GM21526 (cell line): ENCODE results near the gene CWC22.
A peak's percentile ranks its signal among the peaks of the same experiment; 100 is the strongest.
"Not testable (repeated sequence)": the region's sequence is repeated elsewhere in the genome, so short reads cannot be mapped to it uniquely, and the experiment has no call there.

Experiments
- ATAC-seq: cut with Tn5 transposase; IDR thresholded peaks from one replicate; pipeline ENCODE4 v1.9.1; 2021; ENCODE audit warnings: moderate library complexity; ENCODE audit not compliant: unreplicated experiment, low FRiP score

Gene CWC22

GRCh38 chr2:179954026-179954425 is 53.1 kb downstream of the CWC22 start:
- no peak for ATAC-seq

- ATAC-seq: no peak
These were observed 53.7 kb downstream of the CWC22 start for GRCh38 chr2:179953359-179953758.

- ATAC-seq: peak; percentile 49
These were observed 54.4 kb downstream of the CWC22 start for GRCh38 chr2:179952658-179953057.

- peak; percentile 88 for ATAC-seq
These were observed 55.4 kb downstream of the CWC22 start for GRCh38 chr2:179951680-179952079.

- no peak for ATAC-seq
These were observed 56.7 kb downstream of the CWC22 start for GRCh38 chr2:179950391-179950790.

- no peak for ATAC-seq
These were observed 57.7 kb downstream of the CWC22 start for GRCh38 chr2:179949438-179949837.

GRCh38 chr2:179948058-179948457 is 59.0 kb downstream of the CWC22 start:
- no peak for ATAC-seq

GRCh38 chr2:179946810-179947615 is 60.1 kb downstream of the CWC22 start:
- ATAC-seq: no peak

GRCh38 chr2:179946346-179946745 is 60.8 kb downstream of the CWC22 start:
- ATAC-seq: no peak

GRCh38 chr2:179939259-179939658 is 67.8 kb downstream of the CWC22 start:
- no peak for ATAC-seq

GRCh38 chr2:179938026-179938425 is 69.1 kb downstream of the CWC22 start:
- ATAC-seq: no peak

- ATAC-seq: no peak
These were observed 70.4 kb downstream of the CWC22 start for GRCh38 chr2:179936654-179937053.

GRCh38 chr2:179936141-179936540 is 71.0 kb downstream of the CWC22 start:
- no peak for ATAC-seq

GRCh38 chr2:179932786-179933185 is 74.3 kb downstream of the CWC22 start:
- no peak for ATAC-seq

- ATAC-seq: no peak
These were observed 75.6 kb downstream of the CWC22 start for GRCh38 chr2:179931502-179931901.

GRCh38 chr2:179929997-179930396 is 77.1 kb downstream of the CWC22 start:
- ATAC-seq: not testable (repeated sequence)

GRCh38 chr2:179927041-179927440 is 80.1 kb downstream of the CWC22 start:
- no peak for ATAC-seq

GRCh38 chr2:179925713-179926112 is 81.4 kb downstream of the CWC22 start:
- no peak for ATAC-seq

GRCh38 chr2:179917272-179917671 is 89.8 kb downstream of the CWC22 start:
- ATAC-seq: no peak

- no peak for ATAC-seq
These were observed 91.6 kb downstream of the CWC22 start for GRCh38 chr2:179915395-179915992.

- ATAC-seq: no peak
These were observed 93.3 kb downstream of the CWC22 start for GRCh38 chr2:179913809-179914208.

- no peak for ATAC-seq
These were observed 95.5 kb downstream of the CWC22 start for GRCh38 chr2:179911569-179911968.
